ENCODE results near the gene LYPLA2.
"Not testable (repeated sequence)": the region's sequence is repeated elsewhere in the genome, so short reads cannot be mapped to it uniquely, and the experiment has no call there.

The LYPLA2 gene

GRCh38 chr1:23825762-23826522, 35.0 kb downstream of the LYPLA2 start:
- peak overlapping the region; percentile 74 for H3K4me3 ChIP-seq (ENCODE audit: low read depth, low read length)

- H3K4me3 ChIP-seq (ENCODE audit: low read depth, low read length): not testable (repeated sequence)
Observed at GRCh38 chr1:23826590-23826989, 35.6 kb downstream of the LYPLA2 start.

GRCh38 chr1:23827717-23828116, 36.8 kb downstream of the LYPLA2 start:
- H3K4me3 ChIP-seq (ENCODE audit: low read depth, low read length): no peak overlapping the region

GRCh38 chr1:23834156-23834555, 43.2 kb downstream of the LYPLA2 start:
- H3K4me3 ChIP-seq (ENCODE audit: low read depth, low read length): not testable (repeated sequence)

- no peak overlapping the region for H3K4me3 ChIP-seq (ENCODE audit: low read depth, low read length)
Observed at GRCh38 chr1:23836037-23836436, 45.1 kb downstream of the LYPLA2 start.

- H3K4me3 ChIP-seq (ENCODE audit: low read depth, low read length): peak overlapping the region; percentile 13
Observed at GRCh38 chr1:23837908-23838307, 47.0 kb downstream of the LYPLA2 start.

GRCh38 chr1:23838401-23838866, 47.5 kb downstream of the LYPLA2 start:
- H3K4me3 ChIP-seq (ENCODE audit: low read depth, low read length): no peak overlapping the region

- H3K4me3 ChIP-seq (ENCODE audit: low read depth, low read length): no peak overlapping the region
Observed at GRCh38 chr1:23843644-23844043, 52.7 kb downstream of the LYPLA2 start.
